ENCODE results near the gene IPO9.

GRCh38 chr1:201887116-201887866, 58.3 kb downstream of the IPO9 start:
- no peak for TF ChIP-seq CTCF (IDR thresholded peaks at IDR 0.05)
- TF ChIP-seq EZH2 (IDR thresholded peaks at IDR 0.05; ENCODE audit: borderline replicate concordance, insufficient read depth, low read depth, low read length, poor library complexity, severe bottlenecking), result no peak
